RWPE1 (cell line): ENCODE data around the gene SIRT5.

Experiments
- CTCF ChIA-PET: fragments of 350-600 bp; sonication (Branson Sonifier 250); formaldehyde crosslinking; extraction: SDS; loops from one replicate; lab custom pipeline; 2021; lab: Yijun Ruan, JAX
- POLR2A ChIA-PET: fragments of 400-600 bp; formaldehyde crosslinking; extraction: SDS; loops from one replicate; lab custom pipeline; 2020; ENCODE audit warnings: antibody characterized with exemption; ENCODE audit not compliant: low non-redundant PET; lab: Yijun Ruan, JAX
- DNase-seq: peaks from one replicate; pipeline ENCODE4 v3.0.0; 2012; ENCODE audit warnings: low spot score
- H3K27ac ChIP-seq: fragments of 450-650 bp; 2 replicates; pipeline ENCODE4 v1.5.1; 2017
- CTCF ChIP-seq: fragments of 450-650 bp; conservative IDR thresholded peaks from 2 replicates; pipeline ENCODE4 v1.5.1; 2017; ENCODE audit warnings: low read depth, mild to moderate bottlenecking

SIRT5 gene

GRCh38 chr6:13581700-13582229, 7.4 kb downstream of the SIRT5 start:
- no peak for TF ChIP-seq CTCF
- ChIA-PET POLR2A (no interaction called here), CTCF (interaction anchor here (1.1 kb wide), 1 partner anchor 13 kb away, joined by 3 read pairs; no protein-coding TSS in a partner anchor)
- H3K27ac ChIP-seq: no peak overlapping the region
- DNase-seq: no peak

- DNase-seq: no peak
- POLR2A ChIA-PET: no interaction called here
- TF ChIP-seq CTCF: no peak
- CTCF ChIA-PET: no interaction called here
- no peak overlapping the region for H3K27ac ChIP-seq
Observed at GRCh38 chr6:13586603-13587542, 12.5 kb downstream of the SIRT5 start.

GRCh38 chr6:13589801-13590200, 15.4 kb downstream of the SIRT5 start:
- ChIA-PET POLR2A (no interaction called here), CTCF (no interaction called here)
- H3K27ac ChIP-seq: no peak overlapping the region
- DNase-seq: no peak
- no peak for TF ChIP-seq CTCF

- ChIA-PET CTCF (no interaction called here), POLR2A (no interaction called here)
- no peak overlapping the region for H3K27ac ChIP-seq
- DNase-seq: no peak
- no peak for TF ChIP-seq CTCF
Observed at GRCh38 chr6:13590574-13591153, 16.3 kb downstream of the SIRT5 start.

GRCh38 chr6:13591205-13591921, 17.0 kb downstream of the SIRT5 start:
- H3K27ac ChIP-seq: no peak overlapping the region
- POLR2A ChIA-PET: interaction anchor here (1.1 kb wide), 1 partner anchor 25 kb away, joined by 3 read pairs; no protein-coding TSS in a partner anchor
- CTCF ChIA-PET: interaction anchor here (1.3 kb wide), 1 partner anchor 16 kb away, joined by 6 read pairs; no protein-coding TSS in a partner anchor
- no peak for DNase-seq
- TF ChIP-seq CTCF: no peak

- no peak for DNase-seq
- H3K27ac ChIP-seq: no peak overlapping the region
- TF ChIP-seq CTCF: no peak
- POLR2A ChIA-PET: no interaction called here
- CTCF ChIA-PET: interaction anchor here (1.3 kb wide), 1 partner anchor 17 kb away, joined by 6 read pairs; no protein-coding TSS in a partner anchor
Observed at GRCh38 chr6:13593103-13593502, 18.7 kb downstream of the SIRT5 start.
